HEK293 (cell line): ENCODE results near the gene GSG1L.

Experiments used
- AEBP2 ChIP-seq: fragments of 450-650 bp; formaldehyde crosslinking; IDR thresholded peaks from 2 replicates; pipeline ENCODE4 v1.5.1; 2016; ENCODE audit warnings: missing biosample characterization, missing genetic modification characterization, borderline replicate concordance
- ATF2 ChIP-seq: fragments of 450-650 bp; formaldehyde crosslinking; IDR thresholded peaks from 2 replicates; pipeline ENCODE4 v1.5.1; 2016; ENCODE audit warnings: missing biosample characterization, missing genetic modification characterization, low read depth
- BCL6B ChIP-seq: fragments of 450-650 bp; formaldehyde crosslinking; IDR thresholded peaks from 2 replicates; pipeline ENCODE4 v1.5.1; 2017; ENCODE audit warnings: missing biosample characterization, missing genetic modification characterization
- CTCF ChIP-seq: fragments of 450-650 bp; formaldehyde crosslinking; IDR thresholded peaks from 2 replicates; pipeline ENCODE4 v1.5.1; 2016; ENCODE audit warnings: missing biosample characterization, missing genetic modification characterization
- EGR2 ChIP-seq: fragments of 450-650 bp; formaldehyde crosslinking; IDR thresholded peaks from 2 replicates; pipeline ENCODE4 v1.5.1; 2016; ENCODE audit warnings: low read depth, missing biosample characterization, missing genetic modification characterization
- GLIS1 ChIP-seq: fragments of 450-650 bp; formaldehyde crosslinking; IDR thresholded peaks from 2 replicates; pipeline ENCODE4 v1.5.1; 2016; ENCODE audit warnings: missing biosample characterization, missing genetic modification characterization
- IKZF3 ChIP-seq: fragments of 450-650 bp; IDR thresholded peaks from 2 replicates; pipeline ENCODE4 v1.5.0; 2018; ENCODE audit warnings: missing biosample characterization, mild to moderate bottlenecking, missing genetic modification characterization, moderate library complexity
- INSM2 ChIP-seq: fragments of 450-650 bp; formaldehyde crosslinking; IDR thresholded peaks from 2 replicates; pipeline ENCODE4 v1.5.1; 2016; ENCODE audit warnings: missing biosample characterization, missing genetic modification characterization
- KLF17 ChIP-seq: fragments of 450-650 bp; formaldehyde crosslinking; IDR thresholded peaks from 2 replicates; pipeline ENCODE4 v1.5.1; 2016; ENCODE audit warnings: missing biosample characterization, missing genetic modification characterization
- OSR2 ChIP-seq: fragments of 450-650 bp; formaldehyde crosslinking; IDR thresholded peaks from 2 replicates; pipeline ENCODE4 v1.5.1; 2016; ENCODE audit warnings: missing biosample characterization, missing genetic modification characterization
- PRDM4 ChIP-seq: fragments of 450-650 bp; formaldehyde crosslinking; IDR thresholded peaks from 2 replicates; pipeline ENCODE4 v1.5.1; 2017; ENCODE audit warnings: missing biosample characterization, missing genetic modification characterization
- ZBTB17 ChIP-seq: fragments of 450-650 bp; formaldehyde crosslinking; IDR thresholded peaks from 2 replicates; pipeline ENCODE4 v1.5.1; 2016; ENCODE audit warnings: missing biosample characterization, missing genetic modification characterization
- ZBTB49 ChIP-seq: fragments of 450-650 bp; formaldehyde crosslinking; IDR thresholded peaks from 2 replicates; pipeline ENCODE4 v1.5.1; 2016; ENCODE audit warnings: missing biosample characterization, missing genetic modification characterization, low read depth
- ZBTB8A ChIP-seq: fragments of 450-650 bp; formaldehyde crosslinking; IDR thresholded peaks from 2 replicates; pipeline ENCODE4 v1.5.1; 2016; ENCODE audit warnings: missing biosample characterization, missing genetic modification characterization
- ZFHX2 ChIP-seq: fragments of 450-650 bp; formaldehyde crosslinking; conservative IDR thresholded peaks from 2 replicates; pipeline ENCODE4 v1.5.1; 2016; ENCODE audit warnings: missing biosample characterization, missing genetic modification characterization
- ZNF341 ChIP-seq: fragments of 450-650 bp; formaldehyde crosslinking; IDR thresholded peaks from 2 replicates; pipeline ENCODE4; 2016; ENCODE audit warnings: low read depth, missing biosample characterization, missing genetic modification characterization
- ZNF433 ChIP-seq: fragments of 450-650 bp; formaldehyde crosslinking; IDR thresholded peaks from 2 replicates; pipeline ENCODE4 v1.5.1; 2016; ENCODE audit warnings: missing biosample characterization, missing genetic modification characterization, low read depth
- ZNF600 ChIP-seq: fragments of 450-650 bp; formaldehyde crosslinking; IDR thresholded peaks from 2 replicates; pipeline ENCODE4 v1.5.1; 2016; ENCODE audit warnings: missing biosample characterization, missing genetic modification characterization
- ZNF654 ChIP-seq: fragments of 450-650 bp; formaldehyde crosslinking; IDR thresholded peaks from 2 replicates; pipeline ENCODE4 v1.5.1; 2016; ENCODE audit warnings: low read depth, missing biosample characterization, missing genetic modification characterization
- ZNF660 ChIP-seq: fragments of 450-650 bp; IDR thresholded peaks from 2 replicates; pipeline ENCODE4 v1.5.1; 2018; ENCODE audit warnings: missing biosample characterization, mild to moderate bottlenecking, missing genetic modification characterization
- ZNF776 ChIP-seq: fragments of 450-650 bp; formaldehyde crosslinking; IDR thresholded peaks from 2 replicates; pipeline ENCODE4 v1.5.0; 2017; ENCODE audit warnings: missing biosample characterization, missing genetic modification characterization, borderline replicate concordance
- ZNF791 ChIP-seq: fragments of 450-650 bp; formaldehyde crosslinking; IDR thresholded peaks from 2 replicates; pipeline ENCODE4 v1.5.1; 2016; ENCODE audit warnings: missing biosample characterization, missing genetic modification characterization
- ZSCAN5A ChIP-seq: fragments of 450-650 bp; formaldehyde crosslinking; IDR thresholded peaks from 2 replicates; pipeline ENCODE4 v1.5.1; 2016; ENCODE audit warnings: missing biosample characterization, missing genetic modification characterization

Gene GSG1L

GRCh38 chr16:27920391-27920891, 143.1 kb downstream of the GSG1L start (continued):
- TF ChIP-seq BCL6B (tag by site-specific recombination) (no peak), ZNF341 (tag by site-specific recombination) (peak; percentile 9; the same call in 1 of the 2 replicates), ZFHX2 (tag by site-specific recombination) (0 out of 2 replicates have a peak, but pooled peaks have one; percentile 18), ZSCAN5A (tag by site-specific recombination) (no peak), PRDM4 (0 out of 2 replicates have a peak, but pooled peaks have one; percentile 12), ATF2 (tag by site-specific recombination) (no peak), ZNF654 (tag by site-specific recombination) (no peak), OSR2 (peak; percentile 57; the same call in 1 of the 2 replicates), GLIS1 (tag by site-specific recombination) (peak; percentile 12; the same call in 1 of the 2 replicates), ZNF600 (peak; percentile 37; the same call in 1 of the 2 replicates), ZBTB17 (tag by site-specific recombination) (peak; percentile 68), EGR2 (0 out of 2 replicates have a peak, but pooled peaks have one; percentile 19), ZBTB49 (tag by site-specific recombination) (no peak), ZNF433 (tag by site-specific recombination) (no peak), CTCF (tag by site-specific recombination) (peak; percentile 51), ZNF660 (tag by site-specific recombination) (peak; percentile 57; the same call in 1 of the 2 replicates), INSM2 (tag by site-specific recombination) (no peak), ZBTB8A (tag by site-specific recombination) (peak; percentile 81), KLF17 (tag by site-specific recombination) (0 out of 2 replicates have a peak, but pooled peaks have one; percentile 45), ZNF791 (tag by site-specific recombination) (no peak), ZNF776 (tag by site-specific recombination) (no peak), IKZF3 (tag by site-specific recombination) (peak; percentile 55; the same call in 1 of the 2 replicates), AEBP2 (tag by site-specific recombination) (no peak)
- TF ChIP-seq, all 188 proteins: peak for 17
